Fibroblast of lung (primary cell): ENCODE measurements around the gene ZNF766. TPM values are rescaled to one million over a fixed set of nuclear protein-coding genes. Genes with fewer than 3 reads are reported as not detected.

ENCODE experiments used
- DNase-seq, 2 donors: peaks; one replicate each; pipeline versions ENCODE4 v3.0.0 to v3.0.0-alpha.2; 2010; ENCODE audit warnings: low read depth in 2 of 2
- H2AFZ ChIP-seq: 2 replicates; pipeline ENCODE4 v1.5.1; 2012; ENCODE audit warnings: low read length, control low read depth, inconsistent platforms
- H3K27ac ChIP-seq: 2 replicates; pipeline ENCODE4 v1.5.1; 2011; ENCODE audit warnings: low read length, control low read depth; ENCODE audit not compliant: insufficient read depth
- H3K27me3 ChIP-seq: 2 replicates; pipeline ENCODE4 v1.5.1; 2011; ENCODE audit warnings: mild to moderate bottlenecking, low read length; ENCODE audit not compliant: control insufficient read depth, insufficient read depth
- H3K36me3 ChIP-seq: 2 replicates; pipeline ENCODE4 v1.5.1; 2011; ENCODE audit warnings: low read length; ENCODE audit not compliant: control insufficient read depth, insufficient read depth
- H3K4me1 ChIP-seq: 2 replicates; pipeline ENCODE4 v1.5.1; 2011; ENCODE audit warnings: low read length; ENCODE audit not compliant: control insufficient read depth, insufficient read depth; ENCODE audit errors: extremely low read depth
- H3K4me2 ChIP-seq: 2 replicates; pipeline ENCODE4 v1.5.1; 2011; ENCODE audit warnings: low read length, control low read depth; ENCODE audit not compliant: insufficient read depth; ENCODE audit errors: extremely low read depth
- H3K4me3 ChIP-seq, 4 experiments: fragments of 200-600 bp in 1 of 4; sonication (generic) in 1 of 4; replicated peaks in 1 of 4; 2 replicates each; pipeline ENCODE4 v1.5.1; 2011 to 2016; ENCODE audit warnings: low read length in 4 of 4, low read depth in 3 of 4, mild to moderate bottlenecking in 3 of 4, control low read depth in 2 of 4, inconsistent platforms in 1 of 4, mixed read lengths in 1 of 4; ENCODE audit not compliant: insufficient read depth in 1 of 4; ENCODE audit errors: control extremely low read depth in 1 of 4
- H3K79me2 ChIP-seq: 2 replicates; pipeline ENCODE4 v1.5.1; 2012; ENCODE audit warnings: mild to moderate bottlenecking, low read length, inconsistent platforms; ENCODE audit not compliant: control insufficient read depth, insufficient read depth
- H3K9ac ChIP-seq: 2 replicates; pipeline ENCODE4 v1.5.1; 2011; ENCODE audit warnings: mild to moderate bottlenecking, low read length, control low read depth; ENCODE audit not compliant: insufficient read depth
- H3K9me3 ChIP-seq: 2 replicates; pipeline ENCODE4 v1.5.1; 2012; ENCODE audit warnings: low read depth, low read length; ENCODE audit not compliant: control insufficient read depth, insufficient read depth
- H4K20me1 ChIP-seq: 2 replicates; pipeline ENCODE4 v1.5.1; 2011; ENCODE audit warnings: low read length; ENCODE audit not compliant: control insufficient read depth, insufficient read depth; ENCODE audit errors: extremely low read depth
- EZH2 ChIP-seq: IDR thresholded peaks from 2 replicates; pipeline ENCODE4 v1.5.1; 2012; ENCODE audit warnings: low read length, control low read depth, mild to moderate bottlenecking; ENCODE audit errors: missing control alignments
- polyA plus RNA-seq, 2 donors: library from polyadenylated mRNA; depleted of rRNA in 1 of 2; stranded (reverse) in 1 of 2; unstranded in 1 of 2; fragments of >200 nt; gene quantifications; 2 replicates each; pipeline ENCODE4 v1.2.1, GENCODE V29; 2011 to 2012; ENCODE audit warnings: missing spikeins in 1 of 2
- total RNA-seq: library from RNA; depleted of rRNA; stranded (reverse); fragments of >200 nt; gene quantifications from 2 replicates; pipeline ENCODE4 v1.2.1, GENCODE V29; 2014
- TF ChIP-seq, protein P1 (sequence below), 2 donors: IDR thresholded peaks in 1 of 2; conservative IDR thresholded peaks in 1 of 2; 1 replicate in 1 of 2; 2 replicates in 1 of 2; pipeline ENCODE4 v1.5.1; 2011 to 2012; ENCODE audit warnings: low read length in 2 of 2, control low read depth in 1 of 2, inconsistent platforms in 1 of 2, low read depth in 1 of 2, mild to moderate bottlenecking in 1 of 2

ZNF766 gene
- total and polyA plus RNA-seq, 2 donors (not counting 1 experiment from before 2014, with no cell fraction given) = 13.4 to 13.7 TPM

DNA sequence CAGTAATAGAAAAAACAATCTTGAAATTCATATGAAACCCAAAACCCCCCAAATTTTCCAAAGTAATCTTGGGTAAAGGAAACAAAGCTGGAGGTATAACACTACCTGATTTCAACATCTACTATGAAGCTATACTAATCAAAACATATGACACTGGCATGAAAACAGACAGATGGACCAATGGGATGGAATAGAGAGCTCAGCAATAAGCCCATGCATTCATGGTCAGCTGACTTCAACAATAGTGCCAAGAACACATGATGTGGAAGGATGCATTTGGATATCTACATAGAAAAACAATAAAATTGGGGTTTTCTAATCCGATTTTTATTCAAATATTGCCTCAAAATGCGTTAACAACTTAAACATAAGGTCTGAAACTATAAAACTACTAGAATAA is 32.2 kb upstream of the ZNF766 start:
- no peak overlapping the region for H3K27ac ChIP-seq
- no peak overlapping the region for H3K9ac ChIP-seq
- no peaks in the 10 kb centered on the region for H3K27me3 ChIP-seq
- TF ChIP-seq, protein P1, sequence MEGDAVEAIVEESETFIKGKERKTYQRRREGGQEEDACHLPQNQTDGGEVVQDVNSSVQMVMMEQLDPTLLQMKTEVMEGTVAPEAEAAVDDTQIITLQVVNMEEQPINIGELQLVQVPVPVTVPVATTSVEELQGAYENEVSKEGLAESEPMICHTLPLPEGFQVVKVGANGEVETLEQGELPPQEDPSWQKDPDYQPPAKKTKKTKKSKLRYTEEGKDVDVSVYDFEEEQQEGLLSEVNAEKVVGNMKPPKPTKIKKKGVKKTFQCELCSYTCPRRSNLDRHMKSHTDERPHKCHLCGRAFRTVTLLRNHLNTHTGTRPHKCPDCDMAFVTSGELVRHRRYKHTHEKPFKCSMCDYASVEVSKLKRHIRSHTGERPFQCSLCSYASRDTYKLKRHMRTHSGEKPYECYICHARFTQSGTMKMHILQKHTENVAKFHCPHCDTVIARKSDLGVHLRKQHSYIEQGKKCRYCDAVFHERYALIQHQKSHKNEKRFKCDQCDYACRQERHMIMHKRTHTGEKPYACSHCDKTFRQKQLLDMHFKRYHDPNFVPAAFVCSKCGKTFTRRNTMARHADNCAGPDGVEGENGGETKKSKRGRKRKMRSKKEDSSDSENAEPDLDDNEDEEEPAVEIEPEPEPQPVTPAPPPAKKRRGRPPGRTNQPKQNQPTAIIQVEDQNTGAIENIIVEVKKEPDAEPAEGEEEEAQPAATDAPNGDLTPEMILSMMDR (conservative IDR thresholded peaks at IDR 0.05 in 1 of 2, IDR thresholded peaks at IDR 0.05 in 1 of 2; ENCODE audit: low read depth in 1 of 2, low read length in 2 of 2) = no peak
- TF ChIP-seq EZH2 = no peak
- no peaks in the 10 kb centered on the region for H3K36me3 ChIP-seq
- H3K4me3 ChIP-seq = no peak overlapping the region
- no peak for DNase-seq
- H3K79me2 ChIP-seq = no peaks in the 10 kb centered on the region
- no peaks in the 10 kb centered on the region for H3K9me3 ChIP-seq
- H2AFZ ChIP-seq = no peak overlapping the region
- no peaks in the 10 kb centered on the region for H3K4me1 ChIP-seq
- H3K4me2 ChIP-seq = no peak overlapping the region
- no peaks in the 10 kb centered on the region for H4K20me1 ChIP-seq

DNA sequence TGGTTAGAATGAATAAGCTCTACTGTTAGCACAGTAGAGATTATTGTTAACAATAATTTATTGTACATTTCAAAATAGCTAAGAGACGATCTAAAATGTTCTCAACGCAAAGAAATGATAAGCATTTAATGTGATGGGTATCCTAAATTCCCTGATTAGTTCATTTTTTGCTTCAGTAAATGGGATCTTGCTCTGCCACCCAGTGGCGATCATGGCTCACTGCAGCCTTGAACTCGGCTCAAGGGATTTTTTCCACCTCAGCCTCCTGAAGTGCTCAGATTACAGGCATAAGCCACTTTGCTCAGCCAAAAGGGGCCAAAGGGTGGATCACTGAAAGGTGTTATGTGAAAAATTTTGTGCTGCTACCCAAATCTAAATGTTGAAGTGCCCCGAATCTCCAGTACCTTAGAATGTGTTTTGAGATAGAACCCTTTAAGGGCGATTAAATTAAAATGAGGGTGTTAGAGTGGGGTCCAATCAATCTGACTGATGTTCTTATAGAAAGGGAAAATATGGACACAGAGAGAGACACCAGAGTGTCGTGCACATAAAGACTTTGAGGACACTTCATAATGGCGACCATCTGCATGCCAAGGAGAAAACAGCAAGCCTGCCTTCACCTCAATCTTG is 31.5 kb upstream of the ZNF766 start:
- no peaks in the 10 kb centered on the region for H4K20me1 ChIP-seq
- no peak overlapping the region for H3K9ac ChIP-seq
- H3K4me3 ChIP-seq = no peak overlapping the region
- H3K27me3 ChIP-seq = no peaks in the 10 kb centered on the region
- no peaks in the 10 kb centered on the region for H3K36me3 ChIP-seq
- DNase-seq = peak; percentile 53 to 72
- H3K4me1 ChIP-seq = no peaks in the 10 kb centered on the region
- TF ChIP-seq, protein P1 (conservative IDR thresholded peaks at IDR 0.05 in 1 of 2, IDR thresholded peaks at IDR 0.05 in 1 of 2; ENCODE audit: low read depth in 1 of 2, low read length in 2 of 2) = peak; percentile 94 to 95
- no peak for TF ChIP-seq EZH2
- no peaks in the 10 kb centered on the region for H3K79me2 ChIP-seq
- H3K9me3 ChIP-seq = no peaks in the 10 kb centered on the region
- no peak overlapping the region for H2AFZ ChIP-seq
- no peak overlapping the region for H3K27ac ChIP-seq
- no peak overlapping the region for H3K4me2 ChIP-seq

DNA sequence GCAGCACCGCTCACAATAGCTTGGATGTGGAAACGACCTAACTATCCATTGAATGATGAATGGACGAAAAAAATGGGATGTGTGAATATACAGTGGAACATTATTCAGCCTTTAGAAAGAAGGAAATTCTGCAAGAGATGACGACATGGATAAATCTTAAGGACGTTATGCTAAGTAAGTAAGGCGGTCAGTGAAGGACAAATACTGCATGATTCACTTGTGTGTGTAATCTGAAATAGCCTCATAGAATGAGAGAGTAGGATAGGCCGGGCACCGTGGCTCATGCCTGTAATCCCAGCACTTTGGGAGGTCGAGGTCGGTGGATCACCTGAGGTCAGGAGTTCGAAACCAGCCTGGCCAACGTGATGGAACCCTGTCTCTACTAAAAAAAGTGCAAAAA is 25.4 kb upstream of the ZNF766 start:
- Histone ChIP-seq H3K4me3 (no peak overlapping the region), H3K27me3 (no peaks in the 10 kb centered on the region), H2AFZ (no peak overlapping the region), H3K4me1 (no peaks in the 10 kb centered on the region), H3K27ac (no peak overlapping the region), H3K79me2 (no peaks in the 10 kb centered on the region), H4K20me1 (no peaks in the 10 kb centered on the region), H3K36me3 (no peaks in the 10 kb centered on the region), H3K9ac (no peak overlapping the region), H3K9me3 (no peaks in the 10 kb centered on the region), H3K4me2 (no peak overlapping the region)
- no peak for DNase-seq
- TF ChIP-seq, protein P1 (conservative IDR thresholded peaks at IDR 0.05 in 1 of 2, IDR thresholded peaks at IDR 0.05 in 1 of 2; ENCODE audit: low read depth in 1 of 2, low read length in 2 of 2) = no peak
- TF ChIP-seq EZH2 = no peak
